ENCODE measurements around the gene SFRP4.
"Not testable (repeated sequence)": the region's sequence is repeated elsewhere in the genome, so short reads cannot be mapped to it uniquely, and the experiment has no call there.

Gene SFRP4

GRCh38 chr7:37956791-37957190, 40.2 kb upstream of the SFRP4 start:
- no peak for DNase-seq
- Histone ChIP-seq H3K4me1 (no peaks in the 10 kb centered on the region), H3K36me3 (peaks cover 6 to 9% (median 6%) of the 10 kb centered on the region in 3 donors), H3K27ac (no peak overlapping the region), H3K27me3 (no peaks in the 10 kb centered on the region), H3K4me3 (no peak overlapping the region), H3K9me3 (peaks cover 0 to 2% (median 0%) of the 10 kb centered on the region in 3 donors)
- no peak for TF ChIP-seq CTCF (IDR thresholded peaks at IDR 0.05)
- intact Hi-C loops (cut with DNase I; ENCODE audit: low total_unique reads), result no loop called here

- H3K4me1 ChIP-seq; H3K27me3 ChIP-seq; H3K27ac ChIP-seq; H3K4me3 ChIP-seq; H3K9me3 ChIP-seq; intact Hi-C loops (cut with DNase I; ENCODE audit: low total_unique reads); DNase-seq: not testable (repeated sequence)
- peaks cover 12 to 26% (median 26%) of the 10 kb centered on the region in 3 donors for H3K36me3 ChIP-seq
These were observed 37.6 kb upstream of the SFRP4 start for GRCh38 chr7:37954217-37954616.

DNA sequence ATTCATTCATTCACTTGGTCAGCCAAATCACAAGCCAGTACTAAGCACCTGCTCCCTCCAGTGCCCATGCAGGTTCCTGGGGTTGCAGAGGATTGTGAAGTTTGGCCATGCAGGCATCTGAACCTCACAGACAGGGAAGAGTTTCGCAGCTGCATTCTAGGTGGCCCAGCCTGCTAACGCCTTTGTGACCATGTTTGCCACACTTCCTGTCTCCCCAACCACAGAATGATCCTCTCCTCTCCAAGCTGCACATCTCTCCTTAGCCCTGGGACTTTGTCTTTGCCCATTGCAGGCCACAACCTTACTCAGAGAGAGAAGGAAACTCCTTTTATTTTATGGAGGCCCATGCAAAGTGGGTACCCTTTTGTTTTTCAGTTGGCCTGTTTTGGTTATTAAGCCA, 35.6 kb upstream of the SFRP4 start:
- Histone ChIP-seq H3K27me3 (no peaks in the 10 kb centered on the region), H3K36me3 (peaks cover 12 to 29% (median 26%) of the 10 kb centered on the region in 3 donors), H3K27ac (no peak overlapping the region), H3K4me1 (no peaks in the 10 kb centered on the region), H3K9me3 (peaks cover 0 to 2% (median 0%) of the 10 kb centered on the region in 3 donors), H3K4me3 (no peak overlapping the region)
- intact Hi-C loops (cut with DNase I; ENCODE audit: low total_unique reads), result no loop called here
- DNase-seq, result no peak
- no peak for TF ChIP-seq CTCF (IDR thresholded peaks at IDR 0.05)

DNA sequence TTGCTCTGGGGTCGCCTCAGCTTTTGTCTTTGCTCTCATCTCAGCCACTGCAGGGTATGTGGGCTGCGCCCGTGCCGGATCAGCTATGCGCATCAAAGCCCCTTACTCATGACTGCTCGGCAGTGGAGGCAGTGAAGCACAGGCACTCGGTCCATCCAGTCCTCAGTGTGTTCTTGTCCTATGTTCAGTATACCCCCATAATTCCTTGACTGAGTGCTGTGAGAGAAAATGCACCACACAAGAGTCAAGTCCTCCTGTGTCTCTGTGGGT, 31.3 kb upstream of the SFRP4 start:
- Histone ChIP-seq H3K9me3 (no peaks in the 10 kb centered on the region), H3K4me1 (peaks cover 0 to 20% (median 11%) of the 10 kb centered on the region in 4 donors), H3K4me3 (no peak overlapping the region), H3K27me3 (no peaks in the 10 kb centered on the region), H3K27ac (no peak overlapping the region), H3K36me3 (peaks cover 12 to 29% (median 26%) of the 10 kb centered on the region in 3 donors)
- DNase-seq, result no peak
- intact Hi-C loops (cut with DNase I; ENCODE audit: low total_unique reads), result no loop called here
- TF ChIP-seq CTCF (IDR thresholded peaks at IDR 0.05), result no peak

- Histone ChIP-seq H3K27me3 (no peaks in the 10 kb centered on the region), H3K9me3 (no peaks in the 10 kb centered on the region), H3K27ac (no peak overlapping the region), H3K4me3 (no peak overlapping the region), H3K36me3 (peaks cover 8 to 29% (median 22%) of the 10 kb centered on the region in 3 donors), H3K4me1 (peaks cover 0 to 23% (median 15%) of the 10 kb centered on the region in 4 donors)
- intact Hi-C loops (cut with DNase I; ENCODE audit: low total_unique reads), result no loop called here
- DNase-seq, result no peak
- no peak for TF ChIP-seq CTCF (IDR thresholded peaks at IDR 0.05)
These were observed 30.7 kb upstream of the SFRP4 start for GRCh38 chr7:37947138-37947940.

DNA sequence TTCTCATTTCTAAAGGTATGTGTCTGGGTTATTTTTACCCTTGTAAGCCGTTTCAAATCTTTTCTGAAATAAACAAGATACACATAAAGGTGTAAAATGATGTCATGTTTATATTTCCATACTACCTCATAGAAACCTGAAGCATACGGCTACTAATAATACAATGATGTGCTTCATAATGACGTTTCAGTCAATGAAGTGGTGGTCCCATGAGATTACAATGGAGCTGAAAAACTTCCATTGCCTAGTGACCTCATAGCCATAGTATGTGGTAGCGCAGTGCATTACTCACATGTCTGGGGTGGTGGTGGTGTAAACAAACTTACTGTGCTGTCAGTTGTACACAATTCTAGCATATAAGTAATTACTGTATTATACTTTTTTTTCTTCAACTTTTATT, 28.7 kb upstream of the SFRP4 start:
- Histone ChIP-seq H3K4me3 (no peak overlapping the region), H3K27ac (no peak overlapping the region), H3K27me3 (no peaks in the 10 kb centered on the region), H3K4me1 (peaks cover 0 to 28% (median 17%) of the 10 kb centered on the region in 4 donors), H3K36me3 (peaks cover 0 to 14% (median 2%) of the 10 kb centered on the region in 3 donors), H3K9me3 (no peaks in the 10 kb centered on the region)
- intact Hi-C loops (cut with DNase I; ENCODE audit: low total_unique reads), result no loop called here
- TF ChIP-seq CTCF (IDR thresholded peaks at IDR 0.05), result no peak
- no peak for DNase-seq

All from tibial artery (tissue), 4 donors.